ENCODE measurements around the gene PADI4. TPM values are rescaled to one million over a fixed set of nuclear protein-coding genes. Genes with fewer than 3 reads are reported as not detected.
"Not testable (repeated sequence)": the region's sequence is repeated elsewhere in the genome, so short reads cannot be mapped to it uniquely, and the experiment has no call there.

PADI4 gene
- total and polyA plus RNA-seq, 2 experiments from 2014 or later: not detected

GRCh38 chr1:17335821-17336710 is 28.1 kb downstream of the PADI4 start:
- no peaks in the 10 kb centered on the region for H3K36me3 ChIP-seq
- no peaks in the 10 kb centered on the region for H3K9me3 ChIP-seq (ENCODE audit: low read depth)
- H3K4me3 ChIP-seq: no peak overlapping the region
- TF ChIP-seq CTCF (IDR thresholded peaks at IDR 0.05; ENCODE audit: low read depth, low read length): peak; percentile 96
- peak; percentile 68 to 84 for DNase-seq (ENCODE audit: low read depth in 1 of 2, low spot score in 1 of 2)
- peaks cover 9% of the 10 kb centered on the region for H3K27me3 ChIP-seq
- H3K4me1 ChIP-seq (ENCODE audit: low read depth): no peaks in the 10 kb centered on the region
- no peak overlapping the region for H3K27ac ChIP-seq

- Histone ChIP-seq H3K36me3 (no peaks in the 10 kb centered on the region), H3K9me3 (ENCODE audit: low read depth) (no peaks in the 10 kb centered on the region), H3K27me3 (peaks cover 9% of the 10 kb centered on the region), H3K27ac (no peak overlapping the region), H3K4me3 (no peak overlapping the region), H3K4me1 (ENCODE audit: low read depth) (no peaks in the 10 kb centered on the region)
- peak; percentile 10 for TF ChIP-seq CTCF (IDR thresholded peaks at IDR 0.05; ENCODE audit: low read depth, low read length)
- DNase-seq (ENCODE audit: low read depth in 1 of 2, low spot score in 1 of 2): no peak
Observed at GRCh38 chr1:17338706-17339493, 30.9 kb downstream of the PADI4 start.

- H3K4me1 ChIP-seq (ENCODE audit: low read depth): no peaks in the 10 kb centered on the region
- no peak overlapping the region for H3K4me3 ChIP-seq
- H3K27me3 ChIP-seq: peaks cover 9% of the 10 kb centered on the region
- no peak for DNase-seq (ENCODE audit: low read depth in 1 of 2, low spot score in 1 of 2)
- no peak overlapping the region for H3K27ac ChIP-seq
- no peaks in the 10 kb centered on the region for H3K36me3 ChIP-seq
- TF ChIP-seq CTCF (IDR thresholded peaks at IDR 0.05; ENCODE audit: low read depth, low read length): no peak
- H3K9me3 ChIP-seq (ENCODE audit: low read depth): no peaks in the 10 kb centered on the region
Observed at GRCh38 chr1:17339521-17339920, 31.5 kb downstream of the PADI4 start.

- Histone ChIP-seq H3K36me3 (no peaks in the 10 kb centered on the region), H3K27me3 (peaks cover 9% of the 10 kb centered on the region), H3K4me3 (no peak overlapping the region), H3K4me1 (ENCODE audit: low read depth) (no peaks in the 10 kb centered on the region), H3K9me3 (ENCODE audit: low read depth) (no peaks in the 10 kb centered on the region), H3K27ac (no peak overlapping the region)
- TF ChIP-seq CTCF (IDR thresholded peaks at IDR 0.05; ENCODE audit: low read depth, low read length): no peak
- DNase-seq (ENCODE audit: low read depth in 1 of 2, low spot score in 1 of 2): no peak
Observed at GRCh38 chr1:17340358-17340757, 32.4 kb downstream of the PADI4 start.

GRCh38 chr1:17342014-17342441 is 34.0 kb downstream of the PADI4 start:
- TF ChIP-seq CTCF (IDR thresholded peaks at IDR 0.05; ENCODE audit: low read depth, low read length): no peak
- Histone ChIP-seq H3K36me3 (no peaks in the 10 kb centered on the region), H3K4me1 (ENCODE audit: low read depth) (no peaks in the 10 kb centered on the region), H3K27ac (no peak overlapping the region), H3K4me3 (no peak overlapping the region), H3K27me3 (peaks cover 9% of the 10 kb centered on the region), H3K9me3 (ENCODE audit: low read depth) (no peaks in the 10 kb centered on the region)
- no peak for DNase-seq (ENCODE audit: low read depth in 1 of 2, low spot score in 1 of 2)

GRCh38 chr1:17345506-17345905 is 37.5 kb downstream of the PADI4 start:
- H3K36me3 ChIP-seq; DNase-seq (ENCODE audit: low read depth in 1 of 2, low spot score in 1 of 2); H3K4me3 ChIP-seq; H3K9me3 ChIP-seq (ENCODE audit: low read depth); H3K4me1 ChIP-seq (ENCODE audit: low read depth); H3K27ac ChIP-seq; H3K27me3 ChIP-seq: not testable (repeated sequence)

Measured in cardiac muscle cell (in vitro differentiated cells and primary cell).